GM23338 (cell line): ENCODE results near the gene PTPRS.

Experiments used
- CTCF ChIP-seq, 2 experiments: fragments of 200-600 bp in 1 of 2; sonication (generic) in 1 of 2; conservative IDR thresholded peaks; 2 replicates each; pipeline versions ENCODE4 v1.5.1 to v1.6.1; 2016 to 2017; ENCODE audit warnings: antibody characterized with exemption in 2 of 2, low read depth in 2 of 2, mild to moderate bottlenecking in 2 of 2, moderate library complexity in 1 of 2
- EZH2 ChIP-seq: fragments of 200-600 bp; sonication (generic); IDR thresholded peaks from one replicate; pipeline ENCODE4 v1.8.0; 2017; ENCODE audit warnings: antibody characterized with exemption, mild to moderate bottlenecking, low read depth; ENCODE audit not compliant: unreplicated experiment
- JUNB ChIP-seq: IDR thresholded peaks from one replicate; pipeline ENCODE4 v1.6.1; 2016; ENCODE audit warnings: antibody characterized with exemption; ENCODE audit not compliant: unreplicated experiment
- POLR2AphosphoS5 ChIP-seq: IDR thresholded peaks from 2 replicates; pipeline ENCODE4 v1.6.1; 2016; ENCODE audit warnings: antibody characterized with exemption, low read depth
- TF ChIP-seq, protein P1 (sequence below): IDR thresholded peaks from 2 replicates; pipeline ENCODE4 v1.6.1; 2016; ENCODE audit warnings: antibody characterized with exemption

DNA sequence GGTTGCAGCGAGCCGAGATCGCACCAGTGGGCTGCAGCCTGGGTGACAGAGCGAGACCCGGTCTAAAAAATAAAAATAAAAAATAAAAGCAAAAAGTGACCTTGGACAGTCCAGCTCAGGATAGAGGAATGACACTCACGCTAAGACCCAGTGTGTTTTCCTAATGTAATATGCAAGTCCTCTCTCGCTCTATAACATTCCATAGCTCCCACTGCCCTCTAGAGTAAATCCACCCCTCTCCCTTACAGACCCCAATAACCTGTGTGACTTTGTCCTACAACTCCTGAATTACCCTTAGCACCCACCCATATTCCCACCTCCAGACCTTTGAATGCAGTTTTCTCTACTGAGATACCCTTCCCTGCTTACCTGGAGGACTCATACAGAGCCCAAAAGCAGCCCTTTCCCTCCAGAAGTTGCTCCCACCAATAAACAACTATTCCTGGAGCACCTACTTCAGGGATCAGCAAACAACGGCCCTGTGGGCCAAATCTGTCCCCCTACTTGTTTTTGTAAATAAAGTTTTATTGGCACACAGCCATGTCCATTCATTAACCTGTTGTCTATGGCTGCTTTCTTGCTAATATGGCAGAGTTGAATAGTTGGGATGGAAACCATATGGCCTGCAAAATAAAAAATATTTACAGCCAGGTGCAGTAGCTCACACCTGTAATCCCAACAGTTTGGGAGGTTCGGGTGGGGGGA lies 39.8 kb upstream of the PTPRS start:
- no peak for TF ChIP-seq EZH2
- no peak for TF ChIP-seq CTCF (conservative IDR thresholded peaks at IDR 0.05; ENCODE audit: low read depth in 2 of 2)
- no peak for TF ChIP-seq POLR2AphosphoS5
- TF ChIP-seq, protein P1, sequence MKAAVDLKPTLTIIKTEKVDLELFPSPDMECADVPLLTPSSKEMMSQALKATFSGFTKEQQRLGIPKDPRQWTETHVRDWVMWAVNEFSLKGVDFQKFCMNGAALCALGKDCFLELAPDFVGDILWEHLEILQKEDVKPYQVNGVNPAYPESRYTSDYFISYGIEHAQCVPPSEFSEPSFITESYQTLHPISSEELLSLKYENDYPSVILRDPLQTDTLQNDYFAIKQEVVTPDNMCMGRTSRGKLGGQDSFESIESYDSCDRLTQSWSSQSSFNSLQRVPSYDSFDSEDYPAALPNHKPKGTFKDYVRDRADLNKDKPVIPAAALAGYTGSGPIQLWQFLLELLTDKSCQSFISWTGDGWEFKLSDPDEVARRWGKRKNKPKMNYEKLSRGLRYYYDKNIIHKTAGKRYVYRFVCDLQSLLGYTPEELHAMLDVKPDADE, result no peak
- no peak for TF ChIP-seq JUNB
